HCT116 (cell line): ENCODE measurements around the gene DLG2.

Experiments
- ZFX ChIP-seq: fragments of 450-650 bp; IDR thresholded peaks from 2 replicates; pipeline ENCODE4 v1.6.1; 2017
- TF ChIP-seq, protein P1 (sequence below), 3 experiments: fragments of 200-600 bp in 1 of 3; sonication (generic) in 1 of 3; IDR thresholded peaks in 2 of 3; conservative IDR thresholded peaks in 1 of 3; 2 replicates each; pipeline ENCODE4 v1.5.1; 2012 to 2017; ENCODE audit warnings: low read depth in 2 of 3, low read length in 2 of 3, antibody characterized with exemption in 1 of 3, borderline replicate concordance in 1 of 3, control low read depth in 1 of 3, mild to moderate bottlenecking in 1 of 3, mixed read lengths in 1 of 3, mixed run types in 1 of 3, moderate library complexity in 1 of 3; ENCODE audit not compliant: insufficient read depth in 1 of 3

DNA sequence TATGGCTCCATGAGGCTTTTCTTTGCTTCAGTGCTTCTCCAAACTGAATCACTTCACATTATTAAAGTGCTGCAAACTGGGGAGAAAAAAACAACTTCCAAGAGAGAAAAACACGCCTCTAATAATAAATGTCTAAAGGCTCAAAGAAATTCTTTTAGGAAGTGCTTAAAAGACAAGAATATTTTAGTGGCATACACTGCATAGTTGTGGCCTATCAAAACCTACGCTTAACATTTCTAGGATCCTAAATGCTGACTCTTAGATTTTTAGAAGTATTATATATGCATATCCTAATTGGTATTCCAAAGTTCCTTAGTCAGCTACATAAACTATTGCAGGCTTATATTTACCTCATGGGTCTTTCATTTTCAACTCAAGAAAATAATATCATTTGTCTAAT, 1462.0 kb downstream of the DLG2 start:
- TF ChIP-seq, protein P1, sequence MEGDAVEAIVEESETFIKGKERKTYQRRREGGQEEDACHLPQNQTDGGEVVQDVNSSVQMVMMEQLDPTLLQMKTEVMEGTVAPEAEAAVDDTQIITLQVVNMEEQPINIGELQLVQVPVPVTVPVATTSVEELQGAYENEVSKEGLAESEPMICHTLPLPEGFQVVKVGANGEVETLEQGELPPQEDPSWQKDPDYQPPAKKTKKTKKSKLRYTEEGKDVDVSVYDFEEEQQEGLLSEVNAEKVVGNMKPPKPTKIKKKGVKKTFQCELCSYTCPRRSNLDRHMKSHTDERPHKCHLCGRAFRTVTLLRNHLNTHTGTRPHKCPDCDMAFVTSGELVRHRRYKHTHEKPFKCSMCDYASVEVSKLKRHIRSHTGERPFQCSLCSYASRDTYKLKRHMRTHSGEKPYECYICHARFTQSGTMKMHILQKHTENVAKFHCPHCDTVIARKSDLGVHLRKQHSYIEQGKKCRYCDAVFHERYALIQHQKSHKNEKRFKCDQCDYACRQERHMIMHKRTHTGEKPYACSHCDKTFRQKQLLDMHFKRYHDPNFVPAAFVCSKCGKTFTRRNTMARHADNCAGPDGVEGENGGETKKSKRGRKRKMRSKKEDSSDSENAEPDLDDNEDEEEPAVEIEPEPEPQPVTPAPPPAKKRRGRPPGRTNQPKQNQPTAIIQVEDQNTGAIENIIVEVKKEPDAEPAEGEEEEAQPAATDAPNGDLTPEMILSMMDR (IDR thresholded peaks at IDR 0.05 in 2 of 3, conservative IDR thresholded peaks at IDR 0.05 in 1 of 3; ENCODE audit: borderline replicate concordance in 1 of 3, insufficient read depth in 1 of 3, low read depth in 2 of 3, low read length in 2 of 3) = no peak
- no peak for TF ChIP-seq ZFX
